NCI-H748 (cell line): Measurements from ENCODE around the gene FCER2.
A peak's percentile ranks its signal among the peaks of the same experiment; 100 is the strongest.

Experiments used
- DNase-seq: peaks from one replicate; lab custom pipeline; 2025; ENCODE audit not compliant: unreplicated experiment; lab: John Stamatoyannopoulos, UW

Gene FCER2

DNA sequence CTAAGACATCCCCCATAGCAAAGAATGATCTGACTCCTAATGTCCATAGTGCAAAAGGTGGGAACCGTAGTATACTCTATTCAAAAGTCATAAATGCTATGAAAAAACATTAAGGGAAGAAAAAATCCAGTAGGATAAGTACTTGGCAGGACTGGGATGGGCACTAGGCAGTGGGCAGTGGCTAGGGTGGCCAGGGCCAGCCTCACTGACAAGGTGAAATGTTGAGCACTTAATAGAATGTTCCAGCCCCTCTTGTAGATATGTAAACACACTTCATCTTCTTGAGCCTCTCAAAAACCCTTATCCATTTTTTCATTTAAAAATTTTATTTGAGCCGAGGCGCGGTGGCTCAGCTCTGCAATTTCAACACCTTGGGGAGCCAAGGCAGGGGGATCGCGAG, 31.4 kb upstream of the FCER2 start:
- no peak for DNase-seq

DNA sequence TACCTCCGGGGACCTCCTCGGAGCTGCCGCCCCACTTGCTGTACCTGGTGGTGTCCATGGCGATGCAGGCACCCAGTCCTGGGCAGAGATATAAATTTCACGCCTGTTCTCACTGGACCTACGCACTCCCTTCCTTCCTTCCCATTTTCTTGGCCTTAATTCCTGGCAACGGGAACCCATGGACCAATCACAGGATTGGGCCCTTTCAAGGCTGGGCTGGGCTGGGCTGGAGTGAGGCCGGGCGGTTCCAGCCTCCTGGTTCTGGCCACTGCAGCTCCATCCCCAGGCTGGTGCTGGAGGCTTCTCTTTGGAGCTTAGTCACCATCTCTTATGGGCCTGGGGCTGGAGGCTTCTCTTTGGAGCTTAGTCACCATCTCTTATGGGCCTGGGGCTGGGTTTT, 30.1 kb upstream of the FCER2 start, which contains the start of gene CLEC4G:
Gene CLEC4G (minus strand): TSS at position 66 of the 400 bp plus-strand sequence. CDS start 8 bp downstream, at position 58.
- DNase-seq: no peak

DNA sequence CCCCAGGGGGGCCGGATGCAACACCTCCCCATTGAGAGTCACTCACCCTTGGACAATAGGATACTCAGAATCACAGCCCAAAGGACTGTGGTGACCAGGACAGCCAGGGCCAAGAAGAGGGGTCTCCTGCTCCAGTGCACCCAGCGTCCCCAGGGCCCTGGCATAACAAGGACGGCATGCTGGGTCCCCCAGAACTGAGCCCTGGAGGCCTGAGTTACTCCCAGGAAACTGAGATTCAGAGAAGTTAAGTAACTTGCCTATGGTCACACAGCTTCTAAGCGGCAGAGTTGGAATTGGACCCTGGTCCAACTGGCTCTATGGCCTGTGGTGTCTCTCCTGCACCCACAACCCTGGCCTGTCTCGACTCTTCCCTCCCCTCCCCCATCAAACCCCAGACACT, 29.7 kb upstream of the FCER2 start:
- DNase-seq: no peak

DNA sequence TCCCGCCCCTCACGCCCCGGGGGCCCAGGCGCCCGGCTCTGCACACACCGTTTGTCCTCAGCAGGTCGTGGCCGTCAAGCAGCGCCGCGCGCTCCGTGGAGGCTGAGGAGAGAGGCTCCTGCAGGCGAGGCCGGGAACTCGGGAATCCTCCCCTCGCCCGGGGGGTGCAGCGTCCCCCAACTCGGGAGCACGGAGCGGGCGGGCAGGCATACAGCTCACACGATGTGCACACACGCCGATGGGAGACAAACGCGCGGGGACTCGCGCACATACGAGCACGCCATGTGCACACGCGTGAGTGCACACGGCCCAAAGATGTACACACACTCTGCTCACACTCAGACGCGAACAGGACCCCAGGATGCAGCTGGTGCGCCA, 29.3 kb upstream of the FCER2 start:
- DNase-seq: no peak

DNA sequence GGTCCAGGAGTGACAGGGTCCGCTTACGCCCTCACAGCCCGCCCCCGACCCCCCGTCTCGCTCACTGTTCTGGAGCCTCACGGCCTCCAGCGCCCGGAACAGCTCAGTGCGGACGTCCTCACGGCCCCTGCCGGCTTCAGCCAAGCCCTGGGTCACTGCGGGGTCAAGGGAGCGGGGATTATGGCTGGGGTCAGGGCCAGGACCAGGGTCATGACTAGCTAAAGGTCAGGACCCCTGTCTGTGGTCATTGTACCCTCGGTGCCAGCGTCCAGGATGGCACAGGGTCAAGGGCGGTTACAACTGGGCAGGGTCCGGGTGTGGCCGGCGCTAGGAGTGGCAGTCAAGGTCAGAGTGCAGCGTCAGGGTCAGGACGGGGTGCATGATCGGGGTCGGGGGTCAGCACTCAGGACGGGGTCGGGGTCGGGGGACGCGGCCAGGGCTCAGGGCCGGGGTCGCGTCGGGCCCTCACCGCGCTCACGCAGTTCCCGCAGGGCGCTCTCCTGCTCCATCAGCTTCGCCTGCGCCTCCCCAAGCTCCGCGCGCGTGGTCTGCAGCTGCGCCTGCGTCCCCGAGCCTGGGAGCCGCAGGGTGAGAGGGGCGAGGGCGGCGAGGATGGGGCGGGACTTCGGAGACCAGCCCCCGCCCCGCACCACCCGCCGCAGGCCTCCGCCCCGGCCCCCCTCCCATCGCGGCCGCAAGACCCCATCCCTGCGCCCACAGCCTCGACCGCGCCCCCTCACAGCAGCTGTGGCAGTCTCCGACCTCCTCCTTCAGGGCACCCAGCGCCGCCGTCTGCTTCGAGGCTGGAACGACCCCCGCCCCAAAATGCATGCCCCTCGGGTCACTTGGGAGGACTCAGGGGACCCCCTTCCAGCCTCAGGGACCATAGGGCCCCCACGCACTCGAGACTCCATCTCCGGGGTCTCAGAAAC, 28.6 kb upstream of the FCER2 start:
- DNase-seq: no peak

DNA sequence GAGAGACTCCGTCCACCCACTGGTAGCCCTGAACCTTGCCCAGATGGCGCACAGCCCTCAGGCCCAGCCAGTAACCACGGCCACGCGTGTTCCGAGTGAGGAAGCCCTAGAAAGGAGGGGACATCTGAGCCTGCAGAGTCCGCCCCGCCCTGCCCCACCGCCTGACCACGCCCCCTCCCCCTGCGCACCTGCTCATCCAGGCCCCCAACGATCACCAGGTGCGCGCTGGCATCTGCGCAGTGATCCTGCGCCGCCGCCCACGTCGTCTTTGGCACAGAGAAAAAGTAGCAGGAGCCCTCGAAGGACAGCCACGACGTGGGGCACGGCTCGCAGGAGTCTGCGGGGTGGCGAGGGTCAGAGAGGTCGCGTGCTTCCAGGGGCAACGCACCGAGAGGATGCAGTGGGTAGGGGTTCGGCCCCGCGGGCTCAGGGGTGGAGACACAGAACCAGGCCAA, 27.9 kb upstream of the FCER2 start:
- peak; percentile 30 for DNase-seq

DNA sequence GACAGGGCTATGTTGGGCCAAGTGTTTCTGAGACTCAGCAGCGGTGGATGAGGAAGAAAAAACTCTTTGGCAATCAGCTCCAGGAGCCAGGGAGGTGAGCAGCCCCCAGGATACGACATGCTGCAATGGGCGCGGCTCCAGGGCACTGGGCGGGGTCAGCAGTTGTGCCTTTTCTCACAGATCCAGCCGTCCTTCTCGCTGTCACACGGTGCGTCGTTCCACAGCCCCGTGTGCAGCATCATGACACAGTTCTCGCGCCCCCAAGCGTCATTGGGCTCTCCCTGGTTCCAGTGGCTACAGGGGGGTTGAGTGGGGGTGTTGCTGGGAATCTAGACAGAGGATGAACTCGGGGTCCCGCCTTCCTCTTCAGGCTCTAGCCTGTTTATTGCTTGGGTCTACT, 27.3 kb upstream of the FCER2 start:
- DNase-seq: peak; percentile 36

DNA sequence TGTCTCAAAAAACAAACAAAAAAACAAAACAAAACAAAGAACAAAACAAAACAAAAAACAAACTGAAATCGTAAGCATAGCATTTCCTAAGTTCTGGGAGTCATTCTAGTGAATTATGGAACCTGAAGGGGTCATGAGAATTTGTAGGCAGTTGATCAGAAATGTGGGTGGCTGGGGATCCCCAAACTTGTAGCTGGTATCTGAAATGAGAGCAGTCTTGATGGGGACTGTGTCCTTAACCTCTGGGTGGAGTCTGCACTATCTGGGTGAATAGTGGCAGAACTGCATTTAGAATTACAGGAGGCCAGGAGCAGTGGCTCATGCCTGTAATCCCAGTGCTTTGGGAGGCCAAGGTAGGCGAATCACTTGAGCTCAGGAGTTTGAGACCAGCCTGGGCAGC, 23.9 kb upstream of the FCER2 start:
- no peak for DNase-seq

DNA sequence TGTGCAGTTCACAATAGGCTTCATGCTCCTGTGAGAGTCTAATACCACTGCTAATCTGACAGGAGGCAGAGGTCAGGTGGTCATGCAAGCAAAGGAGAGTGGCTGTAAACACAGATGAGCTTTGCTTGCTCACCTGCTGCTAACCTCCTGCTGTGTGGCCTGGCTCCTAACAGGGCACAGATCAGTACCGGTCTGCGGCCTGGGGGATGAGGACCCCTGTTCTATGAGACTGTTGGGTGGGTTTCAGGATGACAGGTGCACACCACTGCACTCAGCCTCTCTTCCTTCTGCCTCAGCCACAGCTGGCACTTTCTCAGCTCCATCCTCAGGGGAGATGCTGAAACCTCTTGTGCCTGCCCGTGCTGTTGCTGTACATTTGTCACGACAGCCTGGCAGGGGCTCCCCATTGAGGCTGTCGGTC, 20.3 kb upstream of the FCER2 start:
- peak; percentile 44 for DNase-seq

DNA sequence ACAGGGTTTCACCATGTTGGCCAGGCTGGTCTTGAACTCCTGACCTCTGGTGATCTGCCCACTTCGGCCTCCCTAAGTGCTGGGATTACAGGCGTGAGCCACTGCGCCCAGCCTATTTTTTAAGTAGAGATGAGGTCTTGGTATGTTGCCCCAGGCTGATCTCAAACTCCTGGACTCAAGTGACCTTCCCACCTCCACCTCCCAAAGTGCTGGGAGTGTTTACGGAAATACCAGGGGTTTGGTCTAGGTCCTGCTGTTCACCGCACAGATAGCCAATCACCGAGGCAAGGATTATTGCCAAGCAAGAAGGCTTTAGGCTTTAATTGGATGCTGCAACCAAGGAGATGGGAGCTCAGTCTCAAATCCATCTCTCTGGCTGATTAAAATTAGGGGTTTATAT, 18.4 kb upstream of the FCER2 start:
- DNase-seq: no peak

DNA sequence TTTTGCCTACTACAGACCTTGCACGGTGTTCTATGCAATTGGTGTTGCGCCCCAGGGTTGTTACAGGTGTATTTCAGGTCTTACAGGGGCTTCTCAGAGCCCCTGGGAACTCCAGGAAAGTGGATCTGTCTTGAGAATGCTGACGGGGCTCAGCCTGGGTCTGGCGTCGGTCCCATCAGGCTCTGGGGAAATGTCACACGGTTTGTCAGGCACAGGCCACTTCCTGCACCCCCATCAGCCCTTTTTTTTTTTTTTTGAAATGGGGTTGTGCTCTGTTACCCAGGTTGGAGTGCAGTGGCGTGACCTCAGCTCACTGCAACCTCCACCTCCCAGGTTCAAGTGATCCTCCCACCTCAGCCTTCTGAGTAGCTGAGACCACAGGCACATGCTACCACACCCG, 16.7 kb upstream of the FCER2 start:
- DNase-seq: no peak

DNA sequence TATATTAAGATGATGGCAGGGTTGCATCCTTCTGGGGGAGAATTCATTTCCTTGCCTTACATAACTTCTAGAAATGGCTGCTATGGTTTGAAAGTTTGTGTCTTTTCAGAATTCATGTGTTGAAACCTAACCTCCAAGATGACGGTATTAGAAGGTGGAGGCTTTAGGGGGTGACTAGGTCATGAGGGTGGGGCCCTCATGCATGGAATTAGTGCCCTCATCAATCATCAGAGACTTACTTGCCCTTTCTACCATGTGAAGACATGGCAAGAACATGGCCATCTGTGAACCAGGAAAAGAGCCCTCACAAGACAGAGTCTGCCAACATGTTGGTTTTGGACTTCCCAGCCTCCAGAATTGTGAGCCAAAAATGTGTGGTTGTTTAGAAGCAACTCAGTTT, 14.8 kb upstream of the FCER2 start:
- no peak for DNase-seq

DNA sequence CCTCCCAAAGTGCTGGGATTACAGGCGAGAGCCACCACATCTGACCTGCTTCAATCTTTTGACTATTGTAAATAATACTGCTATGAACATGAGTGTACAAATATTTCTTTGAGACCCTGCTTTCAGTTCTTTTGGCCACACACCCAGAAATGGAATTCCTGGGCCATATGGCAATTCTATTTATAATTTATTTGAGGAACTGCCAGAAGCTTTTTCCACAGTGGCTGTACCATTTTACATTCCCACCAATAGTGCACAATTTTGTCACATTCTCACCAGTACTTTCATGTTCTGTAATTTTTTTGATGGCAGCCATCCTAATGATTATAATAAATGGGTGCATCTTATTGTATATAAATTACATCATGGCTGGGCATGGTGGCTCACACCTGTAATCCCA, 13.7 kb upstream of the FCER2 start:
- DNase-seq: no peak

DNA sequence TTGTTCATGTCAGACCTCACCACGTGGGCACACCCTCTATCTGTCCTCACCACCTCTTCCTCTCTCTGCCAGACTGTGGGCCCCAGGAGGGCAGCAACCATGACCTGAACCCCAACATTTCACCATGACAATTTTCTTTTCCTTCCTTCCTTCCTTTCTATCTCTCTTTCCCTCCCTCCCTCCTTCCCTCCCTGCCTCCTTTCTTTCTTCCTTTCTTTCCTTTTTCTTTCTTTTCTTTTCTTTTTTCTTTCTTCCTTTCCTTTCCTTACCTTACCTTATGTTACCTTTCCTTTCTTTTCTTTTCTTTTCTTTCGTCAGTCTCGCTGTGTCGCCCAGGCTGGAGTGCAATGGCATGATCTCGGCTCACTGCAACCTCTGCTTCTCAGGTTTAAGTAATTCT, 8.7 kb upstream of the FCER2 start:
- DNase-seq: no peak

DNA sequence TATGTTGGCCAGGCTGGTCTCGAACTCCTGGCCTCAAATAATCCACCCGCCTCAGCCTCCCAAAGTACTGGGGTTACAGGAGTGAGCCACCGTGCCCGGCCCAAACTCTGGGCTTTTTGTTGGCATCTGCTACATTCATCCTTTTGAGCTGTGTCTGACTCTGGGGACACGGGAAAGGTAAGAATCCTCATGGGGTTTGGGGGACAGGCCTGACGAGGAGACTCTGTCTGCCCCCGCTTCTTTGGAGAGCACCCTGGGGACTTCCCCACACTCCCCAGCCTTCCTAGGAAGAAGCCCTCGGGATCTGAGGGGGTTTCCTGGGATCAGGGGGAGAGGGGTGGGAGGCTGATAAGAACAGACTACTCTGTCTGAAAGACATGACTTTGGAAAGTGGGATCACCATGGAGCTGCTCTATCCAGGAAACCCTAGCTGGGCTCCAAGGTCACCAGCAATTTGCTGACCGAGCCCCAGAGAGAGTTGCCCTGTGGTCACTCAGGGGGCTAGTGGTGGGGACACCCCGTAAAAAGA, 8.1 kb upstream of the FCER2 start:
- no peak for DNase-seq

DNA sequence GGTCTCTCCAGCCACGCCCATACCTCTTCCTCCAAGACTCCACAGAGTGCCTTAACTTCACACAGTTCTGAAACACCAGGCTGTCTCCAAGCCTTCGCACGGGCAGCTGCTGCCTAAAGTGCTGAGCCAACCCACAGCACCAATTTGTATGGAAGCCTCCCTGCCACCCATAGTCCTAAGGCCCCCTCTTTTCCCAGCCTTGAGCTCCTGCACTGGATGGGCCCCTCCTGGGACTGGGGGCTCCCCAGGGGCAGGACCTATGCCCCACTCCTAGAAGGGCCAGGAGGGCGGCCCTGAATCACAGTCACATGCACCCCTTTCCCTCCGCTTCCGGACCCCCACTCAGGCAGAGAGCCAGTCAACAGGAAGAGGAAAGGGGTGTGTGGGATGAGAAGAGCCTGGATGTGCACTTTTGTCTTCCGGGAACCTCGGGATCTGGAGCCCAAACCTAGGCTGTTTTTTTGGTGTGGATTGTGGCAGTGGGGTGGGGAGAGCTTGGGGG, 5.1 kb upstream of the FCER2 start:
- DNase-seq: no peak

DNA sequence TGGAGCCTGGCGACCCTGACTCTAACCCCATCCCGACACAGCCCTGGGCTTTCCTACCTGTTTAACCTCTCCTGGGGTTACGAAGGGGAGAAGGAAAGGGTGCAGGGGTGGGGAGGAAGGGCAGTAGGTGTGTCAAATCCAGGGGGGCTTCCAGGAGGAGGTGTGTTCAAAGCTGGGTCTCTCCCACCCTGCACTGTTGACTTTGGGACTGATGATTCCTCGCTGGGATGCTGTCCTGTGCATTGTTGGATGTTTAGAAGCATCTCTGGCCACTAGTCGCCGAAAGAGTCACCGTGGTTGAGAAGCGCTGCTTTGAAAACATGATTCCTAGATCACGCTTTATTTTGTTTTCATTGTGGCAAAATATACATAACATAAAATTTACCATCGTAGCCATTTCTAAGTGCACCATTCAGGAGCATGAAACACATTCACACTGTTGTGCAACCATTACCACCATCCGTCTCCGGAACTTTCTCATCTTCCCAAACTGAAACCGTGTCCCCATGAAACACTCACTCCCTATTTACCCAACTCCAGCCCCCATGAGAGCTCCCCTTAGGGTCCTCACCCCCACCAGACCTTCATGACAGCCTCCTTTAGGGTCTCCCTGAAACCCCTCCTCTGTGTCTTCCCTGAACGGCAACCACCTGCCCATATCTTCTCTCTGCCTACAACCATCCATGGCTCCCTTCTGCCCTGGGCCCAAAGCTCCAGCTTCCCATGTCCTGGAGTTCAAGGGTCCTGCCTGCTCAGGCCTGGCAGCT, 4.4 kb upstream of the FCER2 start:
- no peak for DNase-seq

DNA sequence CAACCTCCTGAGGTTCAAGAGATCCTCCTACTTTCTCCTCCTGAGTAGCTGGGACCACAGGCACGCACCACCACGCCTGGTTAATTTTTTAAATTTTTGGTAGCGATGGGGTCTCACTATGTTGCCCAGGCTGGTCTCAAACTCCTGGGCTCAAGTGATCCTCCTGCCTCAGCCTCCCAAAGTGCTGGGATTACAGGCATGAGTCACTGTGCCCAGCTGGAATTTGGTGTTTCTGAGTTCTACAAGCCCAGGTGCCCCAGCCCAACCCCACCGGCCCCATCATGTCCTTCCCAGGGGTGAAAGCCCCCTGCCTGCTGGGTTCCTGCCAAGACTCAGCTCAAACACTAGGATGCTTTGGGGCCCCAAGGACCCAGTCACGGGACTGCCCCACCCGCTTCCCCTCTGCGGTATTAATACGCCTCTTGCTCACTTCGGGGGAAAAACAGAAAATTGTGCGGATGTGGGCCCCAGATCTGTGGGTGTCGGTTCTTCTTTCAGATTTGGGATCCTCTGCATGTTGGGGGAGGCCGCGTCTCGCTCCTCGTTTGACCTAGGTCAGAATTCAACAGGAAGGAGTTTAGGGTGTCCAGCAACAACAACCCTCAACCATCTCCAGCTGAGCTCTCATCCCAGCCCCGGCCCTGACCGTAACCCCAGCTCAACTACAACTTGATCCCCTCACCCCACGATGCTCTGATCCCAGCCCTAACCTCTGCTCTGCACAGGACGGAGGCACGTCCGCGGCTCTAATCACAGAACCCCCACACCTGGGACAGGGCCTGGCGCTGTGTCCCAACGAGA, 3.7 kb upstream of the FCER2 start:
- DNase-seq: no peak

DNA sequence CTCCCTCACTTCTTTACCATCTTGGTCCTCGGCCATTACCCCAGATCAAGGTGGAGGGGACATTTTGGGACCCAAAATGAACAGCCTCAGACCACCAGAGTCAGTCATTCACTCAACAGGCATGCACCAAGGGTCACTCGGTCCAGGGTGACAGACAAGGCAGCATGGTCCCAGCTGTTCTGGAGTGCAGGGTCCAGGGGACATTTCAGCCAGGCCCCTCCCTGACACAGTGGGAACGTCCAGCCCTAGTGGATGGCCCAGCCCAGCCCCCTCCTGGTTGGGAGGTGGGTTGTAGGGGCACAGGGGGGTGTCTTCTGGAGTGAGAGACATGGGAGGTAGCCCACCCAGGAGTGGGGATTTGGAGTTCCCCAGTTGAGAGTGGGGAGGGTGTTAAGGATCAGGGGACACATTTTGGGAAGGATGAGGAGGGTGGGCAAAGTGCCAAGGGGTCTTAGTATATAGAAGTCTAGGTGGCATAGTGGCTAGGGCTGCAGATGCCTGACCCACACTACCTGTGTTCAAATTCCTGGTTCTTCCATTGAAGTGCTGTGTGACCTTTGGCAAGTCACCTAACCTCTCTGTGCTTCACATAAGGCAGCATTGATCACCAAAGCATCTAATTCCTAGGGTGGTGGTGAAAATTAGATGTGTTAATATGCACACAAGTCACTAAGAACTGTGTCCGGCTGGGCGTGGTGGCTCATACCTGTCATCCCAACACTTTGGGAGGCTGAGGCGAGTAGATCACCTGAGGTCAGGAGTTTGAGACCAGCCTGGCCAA, 2.5 kb upstream of the FCER2 start:
- DNase-seq: no peak

DNA sequence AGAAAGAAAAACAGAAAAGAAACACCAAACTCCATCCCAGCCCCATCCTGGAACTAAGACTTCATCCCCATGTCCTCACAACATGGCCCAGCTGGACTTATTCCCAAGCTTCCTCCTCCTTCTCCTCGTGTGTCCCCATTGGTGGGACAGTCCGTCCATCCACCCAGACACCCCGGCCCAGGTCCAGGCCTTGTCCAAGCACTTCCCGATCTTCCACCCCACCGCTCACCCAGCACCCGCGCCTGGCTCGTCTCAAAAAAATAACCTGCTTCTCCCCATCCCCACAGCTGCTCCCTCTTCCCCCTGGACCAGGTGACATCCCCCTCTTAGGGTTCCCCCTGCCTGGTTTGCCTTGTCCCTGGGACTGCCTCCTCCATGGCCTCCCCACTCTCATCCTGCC, 1.4 kb upstream of the FCER2 start:
- DNase-seq: no peak
